IPS-18a (cell line): ENCODE measurements around the gene TIMP2.
"Not testable (repeated sequence)": the region's sequence is repeated elsewhere in the genome, so short reads cannot be mapped to it uniquely, and the experiment has no call there.

Experiments
- H3K27ac ChIP-seq: one replicate; pipeline ENCODE4 v1.5.1; 2013; ENCODE audit warnings: low read length
- H3K27me3 ChIP-seq: one replicate; pipeline ENCODE4 v1.6.1; 2013; ENCODE audit warnings: mild to moderate bottlenecking, low read length; ENCODE audit not compliant: control insufficient read depth, insufficient read depth
- H3K36me3 ChIP-seq: one replicate; pipeline ENCODE4 v1.6.1; 2013; ENCODE audit warnings: low read depth, low read length; ENCODE audit not compliant: control insufficient read depth
- H3K4me1 ChIP-seq: one replicate; pipeline ENCODE4 v1.6.1; 2013; ENCODE audit warnings: low read depth, low read length; ENCODE audit not compliant: control insufficient read depth
- H3K4me3 ChIP-seq: one replicate; pipeline ENCODE4 v1.5.1; 2013; ENCODE audit warnings: low read length
- H3K9ac ChIP-seq: one replicate; pipeline ENCODE4 v1.6.1; 2013; ENCODE audit warnings: mild to moderate bottlenecking, low read length, moderate library complexity
- H3K9me3 ChIP-seq: one replicate; pipeline ENCODE4 v1.6.1; 2013; ENCODE audit warnings: low read depth, low read length; ENCODE audit not compliant: control insufficient read depth

TIMP2 gene

GRCh38 chr17:78882540-78883088, 42.6 kb downstream of the TIMP2 start:
- Histone ChIP-seq H3K4me3 (no peak overlapping the region), H3K36me3 (no peaks in the 10 kb centered on the region), H3K9me3 (no peaks in the 10 kb centered on the region), H3K9ac (no peak overlapping the region), H3K27me3 (no peaks in the 10 kb centered on the region), H3K27ac (no peak overlapping the region), H3K4me1 (peaks cover 12% of the 10 kb centered on the region)

- Histone ChIP-seq H3K27me3 (no peaks in the 10 kb centered on the region), H3K9ac (no peak overlapping the region), H3K4me1 (peaks cover 11% of the 10 kb centered on the region), H3K36me3 (no peaks in the 10 kb centered on the region), H3K9me3 (no peaks in the 10 kb centered on the region), H3K4me3 (no peak overlapping the region), H3K27ac (no peak overlapping the region)
Observed at GRCh38 chr17:78879635-78880186, 45.5 kb downstream of the TIMP2 start.

GRCh38 chr17:78878871-78879527, 46.2 kb downstream of the TIMP2 start:
- Histone ChIP-seq H3K4me3 (no peak overlapping the region), H3K27ac (no peak overlapping the region), H3K27me3 (no peaks in the 10 kb centered on the region), H3K36me3 (no peaks in the 10 kb centered on the region), H3K9ac (no peak overlapping the region), H3K9me3 (no peaks in the 10 kb centered on the region), H3K4me1 (peaks cover 4% of the 10 kb centered on the region)

- H3K9ac ChIP-seq, result no peak overlapping the region
- no peak overlapping the region for H3K4me3 ChIP-seq
- no peak overlapping the region for H3K27ac ChIP-seq
- H3K9me3 ChIP-seq, result no peaks in the 10 kb centered on the region
- no peaks in the 10 kb centered on the region for H3K27me3 ChIP-seq
- H3K36me3 ChIP-seq, result no peaks in the 10 kb centered on the region
- no peaks in the 10 kb centered on the region for H3K4me1 ChIP-seq
Observed at GRCh38 chr17:78878261-78878660, 46.9 kb downstream of the TIMP2 start.

- not testable (repeated sequence) for H3K4me3 ChIP-seq, H3K36me3 ChIP-seq, H3K27ac ChIP-seq, H3K9me3 ChIP-seq, H3K9ac ChIP-seq, H3K4me1 ChIP-seq, H3K27me3 ChIP-seq
Observed at GRCh38 chr17:78876954-78877517, 48.2 kb downstream of the TIMP2 start.

DNA sequence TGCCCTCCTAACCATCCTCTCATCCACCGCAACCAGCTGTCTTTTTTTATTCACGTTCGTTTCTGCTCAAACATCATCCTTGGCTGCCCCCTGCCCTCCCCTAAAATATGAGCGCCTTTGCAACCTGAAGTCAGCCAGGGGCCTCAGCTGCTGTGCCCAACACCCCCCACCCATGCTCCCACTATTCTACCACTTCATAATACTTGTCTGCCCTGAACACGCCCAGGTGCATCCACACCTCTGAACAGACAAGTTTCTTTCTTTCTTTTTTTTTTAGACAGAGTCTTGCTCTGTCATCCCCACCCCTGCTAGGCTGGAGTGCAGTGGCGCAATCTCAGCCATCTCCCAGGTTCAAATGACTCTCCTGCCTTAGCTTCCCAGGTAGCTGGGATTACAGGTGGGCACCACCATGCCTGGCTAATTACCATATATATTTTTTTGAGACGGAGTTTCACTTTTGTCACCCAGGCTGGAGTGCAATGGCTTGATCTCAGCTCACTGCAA, 49.0 kb downstream of the TIMP2 start:
- H3K27me3 ChIP-seq, result no peaks in the 10 kb centered on the region
- H3K36me3 ChIP-seq, result no peaks in the 10 kb centered on the region
- H3K9ac ChIP-seq, result no peak overlapping the region
- no peaks in the 10 kb centered on the region for H3K9me3 ChIP-seq
- H3K4me1 ChIP-seq, result no peaks in the 10 kb centered on the region
- H3K4me3 ChIP-seq, result no peak overlapping the region
- H3K27ac ChIP-seq, result no peak overlapping the region

GRCh38 chr17:78875363-78876093, 49.7 kb downstream of the TIMP2 start:
- no peaks in the 10 kb centered on the region for H3K9me3 ChIP-seq
- H3K4me1 ChIP-seq, result no peaks in the 10 kb centered on the region
- no peak overlapping the region for H3K9ac ChIP-seq
- H3K4me3 ChIP-seq, result no peak overlapping the region
- H3K27me3 ChIP-seq, result no peaks in the 10 kb centered on the region
- no peak overlapping the region for H3K27ac ChIP-seq
- no peaks in the 10 kb centered on the region for H3K36me3 ChIP-seq

DNA sequence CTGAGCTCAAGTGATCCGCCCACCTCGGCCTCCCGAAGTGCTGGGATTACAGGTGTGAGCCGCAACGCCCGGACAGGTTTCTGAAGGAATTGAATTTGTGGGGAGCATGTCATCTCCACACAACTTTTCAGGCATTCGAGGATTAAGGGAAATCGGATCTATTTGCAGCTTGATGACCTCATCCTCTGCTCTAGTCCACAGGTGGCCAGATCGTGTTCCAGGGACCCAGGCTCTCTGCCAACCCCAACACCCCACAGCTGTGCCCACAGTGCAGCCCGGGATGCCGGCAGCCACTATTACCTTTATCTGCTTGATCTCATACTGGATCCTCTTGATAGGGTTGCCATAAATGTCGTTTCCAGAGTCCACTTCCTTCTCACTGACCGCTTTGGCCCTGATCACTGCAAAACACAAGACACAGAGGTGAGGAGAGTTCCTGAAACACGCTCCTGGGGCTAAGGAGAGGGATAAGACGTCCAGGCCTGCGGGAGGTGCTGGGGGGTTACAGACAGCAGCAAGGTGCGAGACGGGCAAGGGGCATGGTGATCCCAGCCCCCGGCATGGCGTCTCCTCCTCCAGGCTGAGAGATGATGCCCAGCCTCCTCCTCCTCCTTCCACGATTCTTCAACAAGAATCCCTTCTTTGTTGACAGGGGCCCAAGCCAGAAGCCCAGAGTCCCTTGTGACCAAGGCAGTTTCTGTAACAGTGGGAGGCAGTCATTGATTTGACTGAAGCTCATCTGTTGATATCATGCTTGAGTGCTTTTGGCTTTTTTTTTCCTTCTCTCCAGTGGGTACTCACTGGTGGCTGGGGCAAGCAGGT, 51.5 kb downstream of the TIMP2 start:
- Histone ChIP-seq H3K9ac (no peak overlapping the region), H3K27me3 (no peaks in the 10 kb centered on the region), H3K36me3 (no peaks in the 10 kb centered on the region), H3K4me3 (no peak overlapping the region), H3K4me1 (no peaks in the 10 kb centered on the region), H3K27ac (no peak overlapping the region), H3K9me3 (no peaks in the 10 kb centered on the region)

DNA sequence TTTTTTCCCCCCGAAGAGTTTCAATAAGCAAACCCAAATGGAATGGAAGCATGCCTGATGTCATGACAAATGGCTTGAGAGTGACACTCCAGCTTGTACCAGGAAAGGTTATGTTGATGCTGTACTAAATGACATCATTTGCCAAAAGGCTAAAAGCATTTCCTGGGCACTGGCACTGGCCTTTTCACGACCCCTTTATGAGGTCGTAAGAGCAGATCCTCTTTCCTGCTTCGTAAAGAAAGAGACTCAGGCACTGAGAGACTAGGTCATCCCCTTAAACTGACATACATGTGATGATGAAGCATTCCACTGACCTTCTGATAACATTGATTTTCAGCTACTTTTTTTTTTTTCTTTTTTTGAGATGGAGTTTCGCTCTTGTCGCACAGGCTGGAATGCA, 52.7 kb downstream of the TIMP2 start:
- H3K9me3 ChIP-seq, result no peaks in the 10 kb centered on the region
- no peaks in the 10 kb centered on the region for H3K36me3 ChIP-seq
- H3K27ac ChIP-seq, result no peak overlapping the region
- H3K4me1 ChIP-seq, result no peaks in the 10 kb centered on the region
- no peak overlapping the region for H3K4me3 ChIP-seq
- no peak overlapping the region for H3K9ac ChIP-seq
- H3K27me3 ChIP-seq, result no peaks in the 10 kb centered on the region

- no peaks in the 10 kb centered on the region for H3K36me3 ChIP-seq
Observed at GRCh38 chr17:78870621-78871020, 54.6 kb downstream of the TIMP2 start.

DNA sequence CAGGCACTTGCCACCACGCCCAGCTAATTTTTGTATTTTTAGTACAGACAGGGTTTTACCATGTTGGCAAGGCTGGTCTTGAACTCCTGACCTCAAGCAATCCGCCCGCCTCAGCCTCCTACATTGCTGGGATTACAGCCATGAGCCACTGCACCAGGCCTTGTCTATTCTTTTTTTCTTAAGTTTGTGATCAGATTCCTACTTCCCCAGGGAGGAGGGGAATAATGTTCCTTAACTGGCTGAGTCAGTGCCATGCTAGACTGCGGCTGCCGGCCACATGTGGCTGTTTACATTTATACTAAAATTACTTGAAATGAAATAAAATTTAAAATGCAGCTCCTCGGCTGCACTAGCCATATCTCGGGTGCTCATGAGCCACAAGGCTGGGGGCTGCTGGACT, 56.8 kb downstream of the TIMP2 start:
- Histone ChIP-seq H3K4me1 (no peaks in the 10 kb centered on the region), H3K27me3 (no peaks in the 10 kb centered on the region), H3K27ac (no peak overlapping the region), H3K9me3 (no peaks in the 10 kb centered on the region), H3K9ac (no peak overlapping the region), H3K36me3 (no peaks in the 10 kb centered on the region), H3K4me3 (no peak overlapping the region)

More at GRCh38 chr17:78870621-78871020, 54.6 kb downstream of the TIMP2 start:
- Histone ChIP-seq H3K9me3 (no peaks in the 10 kb centered on the region), H3K9ac (no peak overlapping the region), H3K4me3 (no peak overlapping the region), H3K27ac (no peak overlapping the region), H3K27me3 (no peaks in the 10 kb centered on the region), H3K4me1 (no peaks in the 10 kb centered on the region)
